PC-9 (cell line): Measurements from ENCODE around the gene ACTN1.

Source experiments
- EZH2 ChIP-seq: fragments of 200-600 bp; sonication (generic); IDR thresholded peaks from 2 replicates; pipeline ENCODE4 v1.8.0; 2017; ENCODE audit warnings: antibody characterized with exemption, low read depth
- TF ChIP-seq, protein P1 (sequence below): fragments of 200-600 bp; sonication (generic); conservative IDR thresholded peaks from 2 replicates; pipeline ENCODE4 v1.6.1; 2017; ENCODE audit warnings: mixed run types, antibody characterized with exemption, mild to moderate bottlenecking, moderate library complexity

DNA sequence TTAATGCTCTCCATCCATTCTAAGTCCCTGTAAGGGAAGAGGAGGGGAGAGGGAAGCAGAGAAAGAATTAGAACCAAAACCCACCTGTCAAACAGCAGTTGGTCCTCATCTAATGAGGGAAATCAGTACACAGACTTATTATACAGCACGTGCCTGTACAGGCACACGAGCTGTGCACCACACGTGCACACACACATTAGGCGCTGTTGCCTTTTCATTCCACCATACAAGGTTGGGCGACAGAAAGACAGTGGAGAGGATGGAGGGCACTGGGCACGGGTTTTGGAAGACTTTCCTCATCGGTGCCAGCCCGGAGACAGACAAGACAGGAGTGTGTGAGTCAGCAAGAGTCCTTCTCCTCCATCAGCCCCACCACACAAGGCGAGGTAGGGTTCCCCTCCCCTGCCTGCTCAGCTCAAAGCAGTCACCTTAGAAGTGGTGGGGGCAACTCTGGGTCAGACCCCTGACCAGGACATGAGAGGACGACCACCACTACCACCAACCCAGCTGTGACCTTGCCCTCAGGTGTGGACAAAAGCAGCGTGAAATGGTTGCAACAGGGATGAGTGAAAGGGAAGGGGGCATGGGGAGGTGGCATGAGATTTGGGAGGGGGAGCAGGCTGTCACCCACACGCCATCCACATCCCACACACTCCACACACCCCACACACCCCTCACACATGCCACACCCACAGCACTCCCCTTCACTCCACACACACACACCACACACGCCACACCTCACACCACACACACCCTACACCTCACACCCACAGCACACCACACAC, 80.7 kb downstream of the ACTN1 start:
- TF ChIP-seq, protein P1, sequence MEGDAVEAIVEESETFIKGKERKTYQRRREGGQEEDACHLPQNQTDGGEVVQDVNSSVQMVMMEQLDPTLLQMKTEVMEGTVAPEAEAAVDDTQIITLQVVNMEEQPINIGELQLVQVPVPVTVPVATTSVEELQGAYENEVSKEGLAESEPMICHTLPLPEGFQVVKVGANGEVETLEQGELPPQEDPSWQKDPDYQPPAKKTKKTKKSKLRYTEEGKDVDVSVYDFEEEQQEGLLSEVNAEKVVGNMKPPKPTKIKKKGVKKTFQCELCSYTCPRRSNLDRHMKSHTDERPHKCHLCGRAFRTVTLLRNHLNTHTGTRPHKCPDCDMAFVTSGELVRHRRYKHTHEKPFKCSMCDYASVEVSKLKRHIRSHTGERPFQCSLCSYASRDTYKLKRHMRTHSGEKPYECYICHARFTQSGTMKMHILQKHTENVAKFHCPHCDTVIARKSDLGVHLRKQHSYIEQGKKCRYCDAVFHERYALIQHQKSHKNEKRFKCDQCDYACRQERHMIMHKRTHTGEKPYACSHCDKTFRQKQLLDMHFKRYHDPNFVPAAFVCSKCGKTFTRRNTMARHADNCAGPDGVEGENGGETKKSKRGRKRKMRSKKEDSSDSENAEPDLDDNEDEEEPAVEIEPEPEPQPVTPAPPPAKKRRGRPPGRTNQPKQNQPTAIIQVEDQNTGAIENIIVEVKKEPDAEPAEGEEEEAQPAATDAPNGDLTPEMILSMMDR = no peak
- no peak for TF ChIP-seq EZH2
